Midbrain (tissue), 1 donor: Measurements from ENCODE around the gene PRKAR1B.
"Not testable (repeated sequence)": the region's sequence is repeated elsewhere in the genome, so short reads cannot be mapped to it uniquely, and the experiment has no call there.

Experiments used
- DNase-seq: peaks from one replicate; lab custom pipeline; 2025; lab: John Stamatoyannopoulos, UW

The PRKAR1B gene

GRCh38 chr7:668139-668931 lies 58.7 kb downstream of the PRKAR1B start:
- no peak for DNase-seq

DNA sequence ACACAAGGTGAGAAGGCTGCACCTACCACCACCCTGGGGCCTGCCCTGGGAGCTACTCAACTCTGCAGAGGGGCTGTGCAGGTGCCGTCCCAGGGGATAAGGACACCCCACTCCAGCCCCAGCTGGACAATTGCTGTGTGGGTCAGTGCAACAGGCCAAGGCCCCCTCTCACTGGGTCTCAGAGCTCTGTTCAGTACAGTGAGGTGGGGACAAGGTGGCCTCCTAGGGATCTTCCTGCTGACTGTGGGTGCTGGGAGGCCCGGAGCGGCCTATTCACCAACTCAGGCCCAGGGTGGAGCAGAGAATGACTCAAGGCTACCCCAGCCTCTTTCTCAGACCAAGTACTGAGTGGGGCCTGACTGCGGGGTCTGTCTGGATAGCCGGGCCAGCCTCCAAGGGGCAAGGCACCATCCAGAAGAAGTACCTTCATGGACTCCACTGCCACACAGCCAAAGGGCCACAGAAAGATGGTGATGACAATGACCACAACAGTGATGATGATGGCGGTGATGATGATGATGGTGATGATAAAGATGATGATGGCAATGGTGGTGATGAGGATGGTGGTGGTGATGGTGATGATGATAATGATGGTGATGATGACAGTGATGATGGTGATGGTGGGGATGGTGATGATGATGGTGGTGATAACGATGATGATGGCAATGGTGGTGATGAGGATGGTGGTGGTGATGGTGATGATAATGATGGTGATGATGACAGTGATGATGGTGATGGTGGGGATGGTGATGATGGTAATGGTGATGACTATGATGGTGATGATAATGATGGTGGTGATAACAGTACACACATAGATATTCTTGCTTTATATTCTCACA lies 60.4 kb downstream of the PRKAR1B start:
- DNase-seq, result no peak

DNA sequence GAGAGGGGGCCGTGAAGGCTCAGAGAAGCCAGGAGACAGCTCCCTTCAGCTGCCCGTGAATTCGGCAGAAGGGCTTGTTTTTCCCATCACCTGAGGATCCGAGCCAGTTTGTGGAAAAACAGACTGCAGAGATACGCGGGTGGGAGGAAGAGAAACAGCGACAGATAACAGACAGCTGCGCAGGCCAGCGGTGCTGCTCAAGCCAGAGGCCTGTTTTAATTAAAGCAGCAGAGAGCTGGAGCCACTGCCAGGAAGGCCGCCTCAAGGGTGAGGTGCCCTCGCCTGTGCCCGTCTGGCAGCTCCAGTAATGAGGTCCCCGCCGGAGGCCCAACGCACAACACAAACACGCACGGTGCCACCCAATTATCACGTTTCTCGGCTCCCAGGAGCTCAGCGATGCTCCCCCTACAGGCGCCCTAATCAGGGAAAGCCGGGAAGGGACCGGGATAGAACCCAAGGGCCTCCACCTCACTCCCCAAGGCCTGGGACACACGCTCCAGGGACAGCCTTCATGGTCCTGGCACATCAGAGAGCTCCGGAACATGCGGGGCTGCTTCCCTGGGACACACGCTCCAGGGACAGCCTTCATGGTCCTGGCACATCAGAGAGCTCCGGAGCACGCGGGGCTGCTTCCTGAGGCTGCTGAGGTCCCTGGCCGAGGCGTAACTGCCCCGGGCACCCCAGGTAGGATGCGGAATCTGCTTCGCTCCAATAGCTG lies 61.2 kb downstream of the PRKAR1B start:
- peak; percentile 41 for DNase-seq

GRCh38 chr7:664997-665735 lies 61.9 kb downstream of the PRKAR1B start:
- DNase-seq, result peak; percentile 41

DNA sequence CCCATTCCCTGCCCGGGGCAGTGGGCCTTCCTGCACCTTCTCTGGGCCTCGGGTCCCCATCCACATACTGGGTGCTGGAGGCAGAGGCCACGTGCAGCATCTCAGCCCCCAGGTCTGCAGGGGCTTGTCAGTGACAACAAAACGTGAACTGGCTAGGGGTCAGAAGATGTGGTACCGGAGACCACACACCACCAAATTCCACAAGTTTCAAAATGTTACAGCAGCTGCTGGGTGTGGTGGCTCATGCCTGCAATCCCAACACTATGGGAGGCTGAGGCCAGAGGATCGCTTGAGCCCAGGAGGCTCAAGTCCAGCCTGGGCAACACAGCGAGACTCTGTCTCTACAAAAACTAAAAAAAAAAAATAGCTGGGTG lies 62.7 kb downstream of the PRKAR1B start:
- DNase-seq, result no peak

GRCh38 chr7:662576-662975 lies 64.5 kb downstream of the PRKAR1B start:
- DNase-seq, result no peak

DNA sequence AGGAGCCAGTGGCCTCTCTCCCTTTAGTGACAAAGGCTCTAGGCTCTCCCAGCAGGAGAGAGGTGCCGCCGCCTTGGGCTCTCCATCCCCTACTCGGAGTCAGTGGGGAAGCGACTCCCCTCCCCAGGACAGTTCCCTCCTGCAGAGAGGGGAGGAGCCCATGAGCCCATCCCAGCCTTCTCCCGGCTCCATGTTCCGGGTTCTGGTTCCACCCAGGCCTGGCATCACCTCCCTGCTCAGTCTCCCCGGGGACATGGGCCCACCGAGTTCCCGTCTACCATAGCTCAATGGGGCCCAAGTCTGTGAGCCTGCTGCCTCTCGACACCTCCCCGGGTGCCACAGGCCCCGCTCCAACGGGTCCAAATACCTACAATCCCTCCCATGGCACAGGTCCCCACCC lies 67.1 kb downstream of the PRKAR1B start:
- DNase-seq, result no peak

- no peak for DNase-seq
Observed at GRCh38 chr7:659306-659847, 67.7 kb downstream of the PRKAR1B start.

- no peak for DNase-seq
Observed at GRCh38 chr7:657565-658119, 69.4 kb downstream of the PRKAR1B start.

- DNase-seq, result not testable (repeated sequence)
Observed at GRCh38 chr7:657010-657409, 70.1 kb downstream of the PRKAR1B start.

- DNase-seq, result no peak
Observed at GRCh38 chr7:655758-656157, 71.3 kb downstream of the PRKAR1B start.

DNA sequence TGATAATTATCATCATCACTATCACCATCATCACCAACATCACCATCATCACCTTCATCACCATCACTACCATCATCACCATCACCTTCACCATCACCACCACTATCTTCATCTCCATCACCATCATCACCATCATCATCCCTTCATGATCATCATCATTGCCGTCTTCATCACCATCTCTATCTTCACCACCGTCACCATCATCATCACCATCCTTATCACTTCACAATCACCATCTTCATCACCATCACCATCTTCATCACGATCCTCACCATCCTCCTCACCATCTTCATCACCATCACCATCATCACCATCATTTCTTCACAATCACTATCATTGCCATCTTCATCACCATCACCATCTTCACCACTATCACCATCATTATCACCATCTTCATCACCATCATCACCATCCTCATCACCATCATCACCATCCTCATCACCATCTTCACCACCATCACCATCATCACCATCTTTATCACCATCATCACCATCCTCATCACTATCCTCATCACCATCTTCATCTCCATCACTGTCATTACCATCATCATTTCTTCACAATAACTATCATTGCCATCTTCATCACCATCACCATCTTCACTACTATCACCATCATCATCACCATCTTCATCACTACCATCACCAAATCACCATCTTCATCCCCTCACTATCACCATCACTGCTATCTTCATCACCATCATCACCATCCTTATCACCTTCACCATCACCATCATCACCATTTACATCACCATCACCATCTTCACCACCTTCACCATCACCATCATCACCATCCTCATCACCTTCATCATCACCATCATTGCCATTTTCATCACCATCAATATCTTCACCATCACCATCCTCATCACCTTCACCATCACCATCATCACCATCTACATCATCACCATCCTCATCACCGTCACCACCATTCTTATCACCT lies 73.0 kb downstream of the PRKAR1B start:
- no peak for DNase-seq

DNA sequence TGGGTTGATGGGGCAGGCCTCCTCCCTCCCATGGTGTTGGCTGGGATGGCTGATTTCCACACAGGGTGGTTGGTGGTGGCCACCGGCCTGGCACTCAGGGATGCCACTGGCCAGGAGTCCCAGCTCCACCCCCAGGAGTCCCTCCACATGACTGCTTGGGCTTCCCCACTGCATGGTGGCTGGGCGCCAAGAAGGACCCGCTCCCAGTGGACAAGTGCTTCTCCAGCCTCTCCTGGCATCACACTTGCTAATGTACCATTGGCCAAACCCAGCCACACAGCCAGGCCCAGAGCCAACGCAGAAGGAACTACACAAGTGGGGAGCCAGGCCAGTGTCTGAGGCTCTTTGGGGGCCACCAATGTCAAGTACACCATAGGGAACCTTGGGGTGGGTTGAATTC lies 74.2 kb downstream of the PRKAR1B start:
- no peak for DNase-seq

DNA sequence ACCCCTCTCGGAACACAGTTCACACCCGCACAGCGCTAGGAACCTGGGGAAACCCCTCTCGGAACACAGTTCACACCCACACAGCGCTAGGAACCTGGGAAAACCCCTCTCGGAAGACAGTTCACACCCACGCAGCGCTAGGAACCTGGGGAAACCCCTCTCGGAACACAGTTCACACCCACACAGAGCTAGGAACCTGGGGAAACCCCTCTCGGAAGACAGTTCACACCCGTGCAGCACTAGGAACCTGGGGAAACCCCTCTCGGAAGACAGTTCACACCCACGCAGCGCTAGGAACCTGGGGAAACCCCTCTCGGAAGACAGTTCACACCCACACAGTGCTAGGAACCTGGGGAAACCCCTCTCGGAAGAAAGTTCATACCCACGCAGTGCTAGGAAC lies 74.9 kb downstream of the PRKAR1B start:
- DNase-seq, result not testable (repeated sequence)

- no peak for DNase-seq
Observed at GRCh38 chr7:651032-651728, 75.9 kb downstream of the PRKAR1B start.

- peak; percentile 45 for DNase-seq
Observed at GRCh38 chr7:650339-651031, 76.6 kb downstream of the PRKAR1B start.

DNA sequence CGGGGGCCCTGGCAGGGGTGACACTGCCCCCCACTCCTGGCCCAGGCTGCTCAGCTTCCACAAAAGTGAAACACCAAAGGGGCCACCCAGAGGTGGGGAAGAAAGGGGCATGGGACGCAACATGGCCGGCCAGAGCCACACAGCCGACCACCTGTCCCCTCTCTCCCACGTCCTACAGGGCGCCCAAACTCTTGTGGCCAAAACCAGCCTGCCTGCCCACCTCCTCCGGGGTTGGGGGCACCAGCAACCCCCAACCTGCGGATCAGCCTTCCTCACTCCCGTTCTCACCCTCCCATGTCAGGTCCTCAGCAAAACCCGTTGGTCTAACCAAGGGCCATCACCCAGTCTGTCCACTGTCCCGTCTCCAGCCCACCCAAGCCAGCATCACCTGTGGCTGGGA lies 80.1 kb downstream of the PRKAR1B start:
- DNase-seq, result no peak

DNA sequence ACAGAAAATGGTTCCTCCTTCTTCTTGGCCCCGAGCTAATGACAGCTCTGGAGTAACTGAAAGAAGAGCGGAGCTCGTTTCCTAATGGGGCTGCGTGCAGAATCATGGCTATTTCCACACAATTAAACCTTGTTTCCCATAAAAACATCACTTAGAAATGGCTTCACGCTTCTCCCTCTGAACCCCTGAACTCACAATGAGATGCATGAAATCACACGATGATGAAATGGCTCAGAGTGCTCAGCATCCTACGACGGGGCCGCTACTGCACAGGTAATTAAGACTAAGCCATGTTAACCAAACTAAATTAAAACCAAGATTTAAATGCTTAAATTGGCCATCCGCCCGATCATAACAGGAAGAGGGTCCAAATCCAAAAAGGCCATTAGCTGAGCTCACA lies 80.6 kb downstream of the PRKAR1B start:
- DNase-seq, result no peak

DNA sequence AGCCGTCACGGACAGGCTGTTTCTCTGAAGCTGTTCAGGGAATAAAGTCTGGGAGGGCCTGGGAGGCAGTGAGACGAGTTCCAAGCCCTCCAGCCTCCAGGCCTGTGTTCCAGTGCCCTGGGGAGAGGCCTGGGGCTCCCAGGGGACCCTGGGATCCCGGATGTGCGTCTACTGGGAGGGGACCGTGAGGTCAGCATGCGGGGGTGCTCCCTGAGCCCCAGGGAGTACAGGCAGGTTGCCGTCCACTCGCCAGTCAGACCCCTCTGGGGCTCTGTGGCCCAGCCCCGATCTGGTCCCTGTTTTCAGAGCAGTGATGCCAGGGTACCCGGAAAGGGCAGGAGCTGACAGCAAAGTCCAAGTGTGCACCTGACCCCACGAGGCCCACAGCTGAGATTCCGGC lies 81.5 kb downstream of the PRKAR1B start:
- no peak for DNase-seq
